A549 (cell line): ENCODE data around the gene MCM5. TPM values are rescaled to one million over a fixed set of nuclear protein-coding genes. Genes with fewer than 3 reads are reported as not detected.
A peak's percentile ranks its signal among the peaks of the same experiment; 100 is the strongest.

ENCODE experiments used
- ATAC-seq, 2 experiments: fragments of 200-7000 bp in 1 of 2; fragments of >200 bp in 1 of 2; cut with Nextera tagmentation in 1 of 2; cut with Tn5 transposase in 1 of 2; 3 replicates each; pipeline versions ENCODE4 v1.8.0 to v1.9.1; 2018 to 2020; ENCODE audit warnings: mild to moderate bottlenecking in 1 of 2, moderate library complexity in 1 of 2
- CTCF ChIA-PET: fragments of 300-600 bp; sonication (Branson Sonifier 250); formaldehyde crosslinking; extraction: SDS; loops from one replicate; lab custom pipeline; 2021; ENCODE audit warnings: antibody characterized with exemption, inconsistent platforms; lab: Yijun Ruan, JAX
- POLR2A ChIA-PET: fragments of 350-600 bp; formaldehyde crosslinking; extraction: SDS; loops from one replicate; lab custom pipeline; 2021; ENCODE audit warnings: antibody characterized with exemption, inconsistent platforms; lab: Yijun Ruan, JAX
- DNase-seq, 2 experiments: peaks; one replicate each; pipeline versions ENCODE4 v3.0.0 to v3.0.0-alpha.2; 2011 to 2016; ENCODE audit warnings: low read depth in 1 of 2, low spot score in 1 of 2
- FAIRE-seq: peaks from 2 replicates; lab custom pipeline; 2011; peaks lifted over from hg19 to GRCh38; lab: Jason Lieb, UNC
- H3K27ac ChIP-seq, 2 experiments: fragments of >200 bp; sonication (Bioruptor Twin); formaldehyde crosslinking; 3 replicates each; pipeline ENCODE4 v1.5.1; 2016 to 2017
- H3K4me1 ChIP-seq: fragments of >200 bp; sonication (Bioruptor Twin); formaldehyde crosslinking; 3 replicates; pipeline ENCODE4 v1.6.1; 2016
- H3K4me2 ChIP-seq: fragments of >200 bp; sonication (Bioruptor Twin); formaldehyde crosslinking; 3 replicates; pipeline ENCODE4 v1.6.1; 2016
- H3K4me3 ChIP-seq: fragments of >200 bp; sonication (Bioruptor Twin); formaldehyde crosslinking; 3 replicates; pipeline ENCODE4 v1.5.1; 2016
- H3K9me3 ChIP-seq: fragments of >200 bp; sonication (Bioruptor Twin); formaldehyde crosslinking; 3 replicates; pipeline ENCODE4 v1.6.1; 2016
- BHLHE40 ChIP-seq: IDR thresholded peaks from 2 replicates; pipeline ENCODE4 v1.6.1; 2012; ENCODE audit warnings: low read depth, low read length, inconsistent platforms
- CBX8 ChIP-seq: fragments of 200-600 bp; sonication (generic); IDR thresholded peaks from 2 replicates; pipeline ENCODE4 v1.6.1; 2016
- CEBPB ChIP-seq, 2 experiments: fragments of >200 bp in 1 of 2; sonication (Bioruptor Twin) in 1 of 2; formaldehyde crosslinking in 1 of 2; IDR thresholded peaks; 2 replicates each; pipeline ENCODE4 v1.6.1; 2012 to 2016
- CHD2 ChIP-seq: fragments of 150-350 bp; IDR thresholded peaks from 2 replicates; pipeline ENCODE4 v1.6.1; 2014; ENCODE audit warnings: low read length; ENCODE audit not compliant: partially characterized antibody
- CHD4 ChIP-seq: fragments of 200-600 bp; sonication (generic); IDR thresholded peaks from 2 replicates; pipeline ENCODE4 v1.6.1; 2016; ENCODE audit warnings: antibody characterized with exemption, mild to moderate bottlenecking, borderline replicate concordance
- EHF ChIP-seq: fragments of 250-450 bp; sonication (Bioruptor Pico); IDR thresholded peaks from 2 replicates; pipeline ENCODE4 v1.5.0; 2020; ENCODE audit warnings: mild to moderate bottlenecking
- EHMT2 ChIP-seq: fragments of 200-600 bp; sonication (generic); IDR thresholded peaks from 2 replicates; pipeline ENCODE4 v1.6.1; 2016; ENCODE audit warnings: antibody characterized with exemption, low read depth, mild to moderate bottlenecking, moderate library complexity
- ESRRA ChIP-seq: fragments of 150-350 bp; IDR thresholded peaks from 2 replicates; pipeline ENCODE4 v1.6.1; 2014; ENCODE audit warnings: mild to moderate bottlenecking, low read length, borderline replicate concordance
- HDAC2 ChIP-seq: fragments of 200-600 bp; sonication (generic); IDR thresholded peaks from 2 replicates; pipeline ENCODE4 v1.6.1; 2016
- HOXA7 ChIP-seq: fragments of 250-450 bp; sonication (Bioruptor Pico); IDR thresholded peaks from 2 replicates; pipeline ENCODE4 v1.5.0; 2020; ENCODE audit warnings: mild to moderate bottlenecking, moderate library complexity
- HOXB5 ChIP-seq: fragments of 250-450 bp; sonication (Bioruptor Pico); IDR thresholded peaks from 2 replicates; pipeline ENCODE4 v1.5.0; 2020; ENCODE audit warnings: mild to moderate bottlenecking, moderate library complexity
- KDM1A ChIP-seq: fragments of 200-600 bp; sonication (generic); IDR thresholded peaks from 2 replicates; pipeline ENCODE4 v1.6.1; 2016; ENCODE audit warnings: low read depth, mild to moderate bottlenecking
- KDM5A ChIP-seq: fragments of 200-600 bp; sonication (generic); IDR thresholded peaks from 2 replicates; pipeline ENCODE4 v1.6.1; 2016; ENCODE audit warnings: antibody characterized with exemption, mild to moderate bottlenecking
- MAFK ChIP-seq: fragments of 450-650 bp; IDR thresholded peaks from 2 replicates; pipeline ENCODE4 v1.6.1; 2014; ENCODE audit not compliant: partially characterized antibody
- MAX ChIP-seq: IDR thresholded peaks from 2 replicates; pipeline ENCODE4 v1.6.1; 2012
- MYC ChIP-seq: IDR thresholded peaks from 2 replicates; pipeline ENCODE4 v1.6.1; 2012; ENCODE audit warnings: mild to moderate bottlenecking, inconsistent platforms, low read length, improper control_type of control experiment, borderline replicate concordance
- NPAS2 ChIP-seq: fragments of 250-450 bp; sonication (Bioruptor Pico); IDR thresholded peaks from 2 replicates; pipeline ENCODE4 v1.8.0; 2022; ENCODE audit warnings: mild to moderate bottlenecking, moderate library complexity, borderline replicate concordance
- NR3C1 ChIP-seq: fragments of >200 bp; sonication (Bioruptor Twin); formaldehyde crosslinking; IDR thresholded peaks from 3 replicates; pipeline ENCODE4 v1.6.1; 2017
- POLR2A ChIP-seq: IDR thresholded peaks from 2 replicates; pipeline ENCODE4 v1.6.1; 2012; ENCODE audit warnings: mild to moderate bottlenecking, low read length
- RAD21 ChIP-seq, 2 experiments: fragments of >200 bp in 1 of 2; sonication (Bioruptor Twin) in 1 of 2; formaldehyde crosslinking in 1 of 2; IDR thresholded peaks in 1 of 2; conservative IDR thresholded peaks in 1 of 2; 2 replicates in 1 of 2; 3 replicates in 1 of 2; pipeline ENCODE4 v1.6.1; 2012 to 2018; ENCODE audit warnings: inconsistent platforms in 1 of 2
- RARB ChIP-seq: fragments of 250-450 bp; sonication (Bioruptor Pico); IDR thresholded peaks from 2 replicates; pipeline ENCODE4 v1.8.0; 2021; ENCODE audit warnings: mild to moderate bottlenecking, moderate library complexity
- RCOR1 ChIP-seq: fragments of 150-350 bp; IDR thresholded peaks from 2 replicates; pipeline ENCODE4 v1.6.1; 2014; ENCODE audit warnings: antibody characterized with exemption, low read length, low read depth
- RFX5 ChIP-seq: fragments of 450-650 bp; IDR thresholded peaks from 2 replicates; pipeline ENCODE4 v1.7.1; 2014; ENCODE audit warnings: antibody characterized with exemption, mild to moderate bottlenecking, moderate library complexity
- RNF2 ChIP-seq: fragments of 200-600 bp; sonication (generic); IDR thresholded peaks from 2 replicates; pipeline ENCODE4 v1.6.1; 2016; ENCODE audit warnings: low read depth, mild to moderate bottlenecking, antibody characterized with exemption, moderate library complexity, borderline replicate concordance
- SREBF2 ChIP-seq: fragments of 450-650 bp; IDR thresholded peaks from 2 replicates; pipeline ENCODE4 v1.6.1; 2014; ENCODE audit warnings: mild to moderate bottlenecking, moderate library complexity
- TFCP2L1 ChIP-seq: fragments of 250-450 bp; sonication (Bioruptor Pico); IDR thresholded peaks from 2 replicates; pipeline ENCODE4 v1.5.0; 2021; ENCODE audit warnings: mild to moderate bottlenecking
- ZFP36 ChIP-seq: fragments of 450-650 bp; IDR thresholded peaks from 2 replicates; pipeline ENCODE4 v1.6.1; 2014; ENCODE audit warnings: borderline replicate concordance; ENCODE audit not compliant: partially characterized antibody
- ZNF302 ChIP-seq: fragments of 250-450 bp; sonication (Bioruptor Pico); IDR thresholded peaks from 2 replicates; pipeline ENCODE4 v1.9.0; 2021; ENCODE audit warnings: inconsistent platforms, mild to moderate bottlenecking, moderate library complexity
- ZSCAN20 ChIP-seq: fragments of 250-450 bp; sonication (Bioruptor Pico); IDR thresholded peaks from 2 replicates; pipeline ENCODE4 v1.8.0; 2022; ENCODE audit warnings: mild to moderate bottlenecking, moderate library complexity
- WGBS: methylation state at CpG from one replicate; pipeline ENCODE4 v1.1.6; 2017; ENCODE audit errors: missing lambda C conversion rate; 5-methylcytosine and 5-hydroxymethylcytosine counted together
- polyA plus RNA-seq, 4 experiments: library from polyadenylated mRNA; depleted of rRNA in 3 of 4; stranded (reverse); fragments of >200 nt; fragmentation: RNase III in 1 of 4; extraction: RNeasy Plus Mini Kit Qiagen cat#74134 plus additional on column Dnase treatment in 1 of 4; gene quantifications; 2 replicates in 3 of 4; 3 replicates in 1 of 4; pipeline ENCODE4 v1.2.3, GENCODE V29; 2011 to 2017
- TF ChIP-seq, protein P1 (sequence below): fragments of 250-450 bp; sonication (Bioruptor Pico); IDR thresholded peaks from 2 replicates; pipeline ENCODE4 v1.5.0; 2021; ENCODE audit warnings: mild to moderate bottlenecking, moderate library complexity, borderline replicate concordance
- TF ChIP-seq, protein P2 (sequence below): IDR thresholded peaks from 2 replicates; pipeline ENCODE4 v1.6.1; 2012

Gene MCM5
- polyA plus RNA-seq, 2 of the 4 experiments (the other 2 are of a cell fraction) = 50.2 to 94.4 TPM

GRCh38 chr22:35375031-35375430 lies 24.9 kb upstream of the MCM5 start:
- TF ChIP-seq RNF2 (no peak), MAX (no peak), RFX5 (no peak), TFCP2L1 (CRISPR knock-in tag) (no peak), RCOR1 (no peak), KDM5A (no peak), HOXB5 (no peak), CBX8 (no peak), HDAC2 (no peak)
- H3K27ac ChIP-seq = peak overlapping the region; percentile 95 to 99
- CTCF ChIA-PET = interaction anchor here (2.6 kb wide), 1 partner anchor 24 kb away, joined by 12 read pairs; no protein-coding TSS in a partner anchor
- no peak overlapping the region for H3K4me3 ChIP-seq
- no peak for DNase-seq
- POLR2A ChIA-PET = no interaction called here
- no peak for ATAC-seq
- FAIRE-seq = no peak
- H3K9me3 ChIP-seq = no peaks in the 10 kb centered on the region
- peaks cover 81% of the 10 kb centered on the region for H3K4me1 ChIP-seq
- 92% methylated on average over 3 of the region's 3 CpGs for WGBS
- H3K4me2 ChIP-seq = no peak overlapping the region

GRCh38 chr22:35375526-35375925 lies 24.4 kb upstream of the MCM5 start:
- 78% methylated on average over 8 of the region's 8 CpGs for WGBS
- FAIRE-seq (no peak), DNase-seq (no peak), ATAC-seq (no peak)
- TF ChIP-seq SREBF2 (no peak), NPAS2 (CRISPR knock-in tag) (no peak), CHD4 (no peak), EHMT2 (no peak)
- TF ChIP-seq, protein P1, sequence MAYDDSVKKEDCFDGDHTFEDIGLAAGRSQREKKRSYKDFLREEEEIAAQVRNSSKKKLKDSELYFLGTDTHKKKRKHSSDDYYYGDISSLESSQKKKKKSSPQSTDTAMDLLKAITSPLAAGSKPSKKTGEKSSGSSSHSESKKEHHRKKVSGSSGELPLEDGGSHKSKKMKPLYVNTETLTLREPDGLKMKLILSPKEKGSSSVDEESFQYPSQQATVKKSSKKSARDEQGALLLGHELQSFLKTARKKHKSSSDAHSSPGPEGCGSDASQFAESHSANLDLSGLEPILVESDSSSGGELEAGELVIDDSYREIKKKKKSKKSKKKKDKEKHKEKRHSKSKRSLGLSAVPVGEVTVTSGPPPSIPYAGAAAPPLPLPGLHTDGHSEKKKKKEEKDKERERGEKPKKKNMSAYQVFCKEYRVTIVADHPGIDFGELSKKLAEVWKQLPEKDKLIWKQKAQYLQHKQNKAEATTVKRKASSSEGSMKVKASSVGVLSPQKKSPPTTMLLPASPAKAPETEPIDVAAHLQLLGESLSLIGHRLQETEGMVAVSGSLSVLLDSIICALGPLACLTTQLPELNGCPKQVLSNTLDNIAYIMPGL (CRISPR knock-in tag) = no peak
- Histone ChIP-seq H3K4me1 (peaks cover 81% of the 10 kb centered on the region), H3K4me3 (no peak overlapping the region), H3K9me3 (no peaks in the 10 kb centered on the region), H3K27ac (peak overlapping the region; percentile 95 to 99), H3K4me2 (no peak overlapping the region)
- ChIA-PET POLR2A (no interaction called here), CTCF (interaction anchor here (1.7 to 2.6 kb wide), 2 partner anchors 25 to 252 kb away, joined by 6 to 12 read pairs; no protein-coding TSS in a partner anchor)

GRCh38 chr22:35376728-35377472 lies 23.0 kb upstream of the MCM5 start:
- POLR2A ChIA-PET = interaction anchor here (0.9 kb wide), 2 partner anchors 20 to 26 kb away, joined by 3 to 5 read pairs; no protein-coding TSS in a partner anchor
- CTCF ChIA-PET = interaction anchor here (0.5 to 2.6 kb wide), 6 partner anchors 9 to 1808 kb away, joined by 3 to 12 read pairs (median 5); no protein-coding TSS in a partner anchor
- peaks cover 75% of the 10 kb centered on the region for H3K4me1 ChIP-seq
- FAIRE-seq (no peak), ATAC-seq (peak; percentile 26 to 44), DNase-seq (peak; percentile 75 to 96)
- H3K4me3 ChIP-seq = 0 out of 3 replicates have a peak overlapping the region, but pooled peaks have one; percentile 2
- WGBS = 4% methylated on average over 15 of the region's 17 CpGs
- H3K27ac ChIP-seq = peak overlapping the region; percentile 95 to 99
- H3K4me2 ChIP-seq = peak overlapping the region; percentile 77
- no peaks in the 10 kb centered on the region for H3K9me3 ChIP-seq
- TF ChIP-seq HOXB5 (peak; percentile 51; the same call in 1 of the 2 replicates), CEBPB (IDR thresholded peaks at IDR 0.05) (peak; percentile 50 to 95; a peak in 3 of 4 replicates), RCOR1 (no peak), RARB (no peak), ESRRA (no peak), NR3C1 (no peak), MYC (no peak), MAX (peak; percentile 96), CBX8 (no peak), BHLHE40 (peak; percentile 68), ZSCAN20 (CRISPR knock-in tag) (no peak), ZNF302 (no peak; the same call in 1 of the 2 replicates), RFX5 (peak; percentile 37; the same call in 1 of the 2 replicates), POLR2A (no peak), KDM1A (no peak), ZFP36 (no peak), EHF (CRISPR knock-in tag) (no peak; the same call in 1 of the 2 replicates), CHD2 (peak; percentile 28), RAD21 (conservative IDR thresholded peaks at IDR 0.05 in 1 of 2, IDR thresholded peaks at IDR 0.05 in 1 of 2) (no peak), HOXA7 (CRISPR knock-in tag) (no peak), MAFK (peak; percentile 100)
- TF ChIP-seq, protein P2, sequence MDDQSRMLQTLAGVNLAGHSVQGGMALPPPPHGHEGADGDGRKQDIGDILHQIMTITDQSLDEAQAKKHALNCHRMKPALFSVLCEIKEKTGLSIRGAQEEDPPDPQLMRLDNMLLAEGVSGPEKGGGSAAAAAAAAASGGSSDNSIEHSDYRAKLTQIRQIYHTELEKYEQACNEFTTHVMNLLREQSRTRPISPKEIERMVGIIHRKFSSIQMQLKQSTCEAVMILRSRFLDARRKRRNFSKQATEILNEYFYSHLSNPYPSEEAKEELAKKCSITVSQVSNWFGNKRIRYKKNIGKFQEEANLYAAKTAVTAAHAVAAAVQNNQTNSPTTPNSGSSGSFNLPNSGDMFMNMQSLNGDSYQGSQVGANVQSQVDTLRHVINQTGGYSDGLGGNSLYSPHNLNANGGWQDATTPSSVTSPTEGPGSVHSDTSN = peak; percentile 61; the same call in 1 of the 2 replicates
